GM18907 (cell line): Measurements from ENCODE around the gene SPDYE4.

Experiments used
- ATAC-seq: cut with Tn5 transposase; IDR thresholded peaks from one replicate; pipeline ENCODE4 v1.9.1; 2021; ENCODE audit warnings: mild to moderate bottlenecking, moderate library complexity; ENCODE audit not compliant: unreplicated experiment

The SPDYE4 gene

DNA sequence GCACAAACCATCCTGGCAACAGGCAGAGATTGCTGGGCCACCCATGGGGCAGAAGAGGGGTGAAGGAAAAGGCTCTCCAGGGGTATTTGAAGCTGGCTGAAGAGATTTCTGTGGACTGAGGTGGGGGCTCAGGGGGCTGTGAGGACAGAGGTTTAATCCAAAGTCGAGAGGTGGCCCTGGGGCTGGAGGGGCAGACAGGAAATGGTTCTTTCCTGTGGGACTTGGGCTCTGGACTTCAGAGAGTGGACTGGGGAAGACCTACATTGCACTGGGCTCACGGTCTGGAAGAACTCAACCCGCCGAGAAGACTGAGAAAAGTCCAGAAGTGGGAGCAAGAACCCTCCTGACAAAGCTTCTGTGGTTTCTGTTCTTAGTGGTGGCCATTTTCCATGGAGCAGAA lies 16.6 kb downstream of the SPDYE4 start:
- ATAC-seq: no peak

DNA sequence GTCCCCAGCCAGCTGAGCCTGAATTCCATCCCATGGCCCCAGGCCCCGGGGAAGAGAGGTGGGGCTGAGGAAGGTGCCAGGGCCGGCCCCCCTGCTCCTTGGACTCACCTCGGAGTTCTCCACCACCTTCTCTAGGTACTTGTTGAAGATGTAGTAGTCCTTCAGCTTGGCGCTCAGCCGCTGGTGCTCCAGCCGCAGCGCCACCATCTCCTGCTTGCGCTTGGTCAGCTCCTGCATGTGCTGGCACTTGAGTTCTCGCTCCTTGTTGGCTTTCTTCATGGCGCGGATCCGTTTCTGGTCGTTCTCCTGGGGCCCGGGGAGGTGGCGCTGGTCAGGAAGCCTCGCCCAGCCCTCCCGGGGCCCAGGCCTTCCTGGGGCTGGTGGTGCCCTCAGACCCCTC lies 17.0 kb downstream of the SPDYE4 start:
- no peak for ATAC-seq

DNA sequence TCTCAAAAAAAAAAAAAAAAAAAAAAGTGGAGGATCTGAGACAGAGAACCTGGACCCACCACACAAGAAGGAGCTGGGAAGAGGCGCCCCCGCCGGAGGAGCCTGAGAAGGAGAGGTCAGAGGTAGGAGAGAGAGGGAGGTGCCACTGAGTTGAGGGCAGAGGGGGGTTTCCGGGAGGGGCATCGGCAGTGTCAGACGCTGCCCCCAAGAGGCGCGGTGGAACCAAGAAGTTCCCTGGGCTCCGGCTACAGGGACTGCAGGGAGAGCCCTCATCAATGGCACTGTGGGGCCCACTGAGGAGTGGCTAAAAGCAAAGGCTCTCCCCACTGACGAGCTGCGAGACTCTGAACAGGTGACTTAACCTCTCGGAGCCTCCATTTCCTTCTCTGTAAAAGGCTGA lies 17.9 kb downstream of the SPDYE4 start:
- ATAC-seq: no peak

- ATAC-seq: no peak
These were observed 19.2 kb downstream of the SPDYE4 start for GRCh38 chr17:8739097-8739496.

DNA sequence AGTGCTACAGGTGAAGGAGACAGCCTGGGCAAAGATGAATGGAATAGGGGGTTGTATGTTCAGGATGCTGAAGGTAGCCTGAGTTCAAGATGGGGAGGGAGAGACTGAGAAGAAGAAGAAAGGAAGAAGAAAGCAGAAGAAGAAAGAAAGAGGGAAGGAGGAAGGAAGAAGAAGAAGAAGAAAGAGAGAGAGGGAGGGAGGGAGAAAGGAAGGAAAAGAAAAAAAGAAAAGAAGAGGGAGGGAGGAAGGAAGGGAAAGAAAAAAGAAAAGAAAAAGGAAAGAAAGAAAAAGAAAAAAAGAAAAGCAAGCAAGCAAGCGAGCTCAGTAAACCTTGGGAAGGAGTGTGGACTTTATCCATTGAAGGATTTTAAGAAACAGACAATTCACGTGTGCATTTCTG lies 21.6 kb downstream of the SPDYE4 start:
- no peak for ATAC-seq

GRCh38 chr17:8736362-8736761 lies 22.0 kb downstream of the SPDYE4 start:
- ATAC-seq: no peak

GRCh38 chr17:8735336-8735939 lies 22.9 kb downstream of the SPDYE4 start:
- ATAC-seq: no peak

DNA sequence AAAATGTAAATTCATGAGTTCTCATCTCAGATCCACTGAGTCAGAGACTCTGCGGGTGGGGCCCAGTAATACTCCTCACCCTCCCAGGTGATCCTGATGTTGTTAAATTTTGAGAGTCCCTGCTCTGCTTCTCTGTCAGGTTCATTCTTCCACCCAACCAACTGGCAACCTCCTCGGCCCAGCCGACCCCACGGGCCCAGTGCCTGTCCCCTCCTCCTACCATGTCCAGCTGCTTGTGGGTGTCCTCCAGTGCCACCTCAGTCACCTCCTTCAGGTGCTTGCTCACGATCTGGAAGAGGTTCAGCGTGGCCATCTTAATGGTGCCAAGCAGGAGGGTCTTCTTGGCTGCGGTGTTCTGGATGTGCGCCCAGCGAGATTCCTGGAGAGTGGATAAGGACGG lies 23.5 kb downstream of the SPDYE4 start:
- ATAC-seq: no peak

DNA sequence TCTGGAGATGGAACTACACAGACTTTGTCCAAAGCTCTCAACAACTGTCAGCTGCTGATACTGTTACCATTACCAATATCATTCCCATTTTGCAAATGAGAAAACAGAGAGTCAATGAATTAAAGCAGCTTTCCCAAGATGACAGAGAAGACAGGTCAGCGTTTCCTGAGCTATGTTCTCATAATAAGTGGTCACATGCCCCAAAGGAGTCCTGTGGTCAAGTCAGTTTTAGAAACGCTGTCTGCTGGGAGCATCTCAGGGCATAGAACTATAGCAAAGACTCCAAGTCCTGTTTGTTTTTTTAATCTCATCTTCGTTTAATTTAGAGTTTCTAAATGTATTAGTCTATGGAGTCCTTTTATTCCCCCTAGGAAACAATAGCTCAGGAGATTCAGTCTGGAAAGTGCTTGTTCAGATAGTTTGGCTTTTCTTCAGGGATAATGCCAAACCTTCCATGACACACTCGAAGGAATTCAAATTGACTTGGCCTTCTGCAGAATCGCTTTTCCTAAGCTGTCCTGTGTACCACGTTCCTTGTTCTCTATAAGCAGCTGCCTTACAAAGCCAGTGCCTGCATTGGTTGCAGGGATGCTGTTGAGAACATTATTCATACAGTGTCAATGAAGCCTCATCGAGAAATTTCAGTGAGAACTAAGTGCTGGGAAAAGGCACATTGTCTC lies 25.8 kb downstream of the SPDYE4 start:
- ATAC-seq: no peak

DNA sequence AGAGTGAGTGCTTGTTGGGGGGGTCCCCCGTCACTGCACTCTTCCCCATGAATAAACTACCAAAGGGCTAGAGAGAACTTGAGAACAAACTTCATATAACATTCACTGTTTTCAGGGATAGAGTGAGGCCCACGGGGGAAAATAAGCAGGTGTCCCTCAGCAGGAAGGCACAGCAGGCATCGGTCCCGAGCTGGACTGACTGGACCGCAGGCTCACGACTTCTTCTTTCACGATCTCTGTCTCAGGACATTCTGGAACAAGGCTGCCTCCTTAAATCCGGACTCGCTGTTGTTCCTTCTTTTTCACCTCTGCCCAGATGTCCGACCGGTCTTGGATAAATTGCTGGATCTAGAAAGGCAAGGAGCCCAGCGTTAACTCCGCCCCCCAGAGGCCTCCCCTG lies 28.5 kb downstream of the SPDYE4 start:
- ATAC-seq: no peak

- ATAC-seq: no peak
These were observed 28.9 kb downstream of the SPDYE4 start for GRCh38 chr17:8729421-8729820.

DNA sequence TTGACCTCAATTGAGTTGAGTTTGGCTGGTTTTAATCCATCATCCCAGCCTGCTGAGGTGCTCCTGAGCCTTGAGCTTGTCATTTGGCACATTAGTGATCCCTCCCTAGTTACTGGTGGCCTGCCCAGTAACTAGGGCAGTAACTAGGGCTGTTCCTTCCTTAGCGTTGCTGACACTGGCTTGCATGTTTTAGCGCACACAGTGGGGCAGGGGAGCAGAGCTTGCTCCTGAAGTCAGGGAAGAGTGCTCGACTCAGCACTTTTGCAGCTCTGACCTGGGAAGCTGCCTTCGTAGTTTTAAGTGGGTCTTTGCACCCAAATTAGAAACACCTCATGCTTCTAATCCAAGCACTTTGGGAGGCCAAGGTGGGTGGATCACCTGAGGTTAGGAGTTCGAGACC lies 29.4 kb downstream of the SPDYE4 start:
- no peak for ATAC-seq

GRCh38 chr17:8728251-8728938 lies 30.0 kb downstream of the SPDYE4 start:
- ATAC-seq: no peak

DNA sequence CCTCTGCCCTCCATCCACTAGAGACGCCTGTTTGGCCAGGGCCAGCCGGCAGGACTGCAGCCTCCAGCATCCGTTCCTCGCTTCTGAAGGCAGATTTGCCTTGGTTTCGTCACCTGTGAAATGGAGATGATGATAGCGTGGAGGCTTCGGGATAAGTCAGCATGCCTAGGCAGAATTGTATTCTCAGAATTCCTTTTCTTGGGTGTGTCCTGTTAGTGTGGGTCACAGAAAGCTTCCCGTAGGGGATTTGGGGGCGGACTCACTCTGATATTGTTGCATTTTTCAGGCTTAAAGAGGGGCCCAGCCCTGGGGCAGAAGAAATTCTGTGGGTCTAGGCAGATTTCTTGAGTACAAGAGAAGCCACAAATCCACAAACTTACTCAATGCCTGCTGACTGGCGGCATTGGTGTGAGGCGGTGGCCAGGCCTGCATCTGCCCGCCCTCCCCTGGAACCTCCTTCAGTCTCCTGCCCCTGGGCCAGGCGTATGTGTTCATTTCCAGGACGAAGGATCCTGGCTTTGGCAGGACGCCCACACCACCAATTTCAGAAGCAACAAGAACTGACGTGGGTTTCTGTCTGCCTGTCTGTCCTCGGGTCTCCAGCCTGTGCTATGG lies 31.3 kb downstream of the SPDYE4 start:
- no peak for ATAC-seq

GRCh38 chr17:8725881-8726876 lies 32.2 kb downstream of the SPDYE4 start:
- ATAC-seq: no peak

DNA sequence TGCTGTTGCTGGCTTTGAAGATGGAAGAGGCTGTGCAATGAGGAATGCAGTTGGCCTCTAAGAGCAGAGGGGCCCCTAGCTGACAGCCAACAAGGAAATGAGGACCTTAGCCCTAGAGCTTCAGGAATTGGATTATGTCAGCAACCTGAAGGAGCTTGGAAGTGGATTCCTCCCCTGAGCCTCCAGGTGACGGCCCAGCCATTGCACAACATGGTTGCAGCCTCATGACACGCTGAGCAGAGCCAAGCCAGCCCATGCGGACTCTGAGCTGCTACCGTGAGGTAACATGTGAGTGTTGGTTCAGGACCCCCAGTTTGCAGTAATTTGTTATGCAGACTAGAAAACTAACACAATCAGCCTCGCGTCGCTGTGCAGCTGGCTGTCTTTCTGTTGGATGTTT lies 33.9 kb downstream of the SPDYE4 start:
- ATAC-seq: no peak

DNA sequence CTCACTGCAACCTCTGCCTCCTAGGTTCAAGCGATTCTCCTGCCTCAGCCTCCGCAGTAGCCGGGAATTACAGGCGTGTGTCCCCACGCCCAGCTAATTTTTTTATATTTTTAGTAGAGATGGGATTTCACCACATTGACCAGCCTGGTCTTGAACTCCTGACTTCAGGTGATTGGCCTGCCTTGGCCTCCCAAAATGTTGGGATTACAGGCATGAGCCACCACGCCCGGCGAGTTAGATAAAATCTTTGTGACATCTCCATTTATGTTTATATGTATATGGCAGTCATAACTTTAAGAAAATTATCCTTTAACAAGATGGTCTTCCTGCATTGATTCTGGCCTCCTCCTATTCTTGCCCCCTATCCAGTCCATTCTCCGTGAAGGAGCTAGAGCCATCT lies 37.8 kb downstream of the SPDYE4 start:
- no peak for ATAC-seq

DNA sequence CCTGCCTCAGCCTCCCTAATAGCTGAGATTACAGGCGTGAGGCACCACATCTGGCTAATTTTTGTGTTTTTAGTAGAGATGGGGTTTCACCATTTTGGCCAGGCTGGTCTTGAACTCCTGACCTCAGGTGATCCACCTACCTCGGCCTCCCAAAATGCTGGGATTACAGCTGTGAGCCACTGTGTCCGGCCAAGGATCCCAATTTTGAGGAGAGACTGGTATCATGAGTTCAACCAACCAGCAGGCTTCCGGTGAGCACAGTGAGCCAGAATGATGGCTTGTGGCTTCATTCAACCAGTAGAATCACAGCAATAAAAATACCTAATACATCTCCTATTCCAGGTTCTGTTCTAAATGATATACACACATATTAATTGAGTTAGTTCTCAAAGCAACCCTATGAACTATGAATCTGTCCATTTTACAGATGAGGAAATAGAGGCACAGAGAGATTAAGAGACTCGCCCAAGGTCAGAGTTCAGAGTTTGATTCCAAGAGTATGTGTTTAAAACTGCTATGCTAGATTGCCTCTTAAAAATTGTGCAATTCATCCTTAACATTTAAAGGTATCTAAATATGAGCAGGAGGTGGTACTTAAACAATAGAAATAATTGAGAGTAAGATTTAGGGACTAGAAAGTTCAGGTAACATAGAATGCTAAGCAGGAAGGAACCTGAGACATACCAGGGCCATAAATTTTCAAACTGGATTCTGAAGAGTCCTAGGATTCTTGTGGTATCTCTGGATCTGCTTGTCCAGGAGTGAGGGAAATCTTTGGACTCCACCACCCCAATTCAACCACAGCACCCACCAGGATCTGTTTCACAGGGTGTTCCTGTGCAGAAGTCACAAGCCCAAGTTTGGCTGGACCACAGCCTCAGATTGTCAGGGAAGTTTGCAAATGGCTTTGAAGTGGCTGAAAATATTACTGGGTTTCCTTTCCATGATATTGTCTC lies 38.8 kb downstream of the SPDYE4 start:
- no peak for ATAC-seq

- ATAC-seq: no peak
These were observed 40.3 kb downstream of the SPDYE4 start for GRCh38 chr17:8718001-8718563.
